Fibroblast of mammary gland (primary cell): ENCODE data around the gene ADGRB3.

Experiments used
- DNase-seq: peaks from one replicate; pipeline ENCODE4 v3.0.0-alpha.2; 2010; ENCODE audit warnings: low read depth
- H3K4me3 ChIP-seq: 2 replicates; pipeline ENCODE4 v1.5.1; 2011; ENCODE audit warnings: low read depth, mild to moderate bottlenecking, low read length, moderate library complexity; ENCODE audit not compliant: control insufficient read depth
- TF ChIP-seq, protein P1 (sequence below): conservative IDR thresholded peaks from 2 replicates; pipeline ENCODE4 v1.5.1; 2011; ENCODE audit warnings: low read depth, low read length, inconsistent platforms; ENCODE audit not compliant: control insufficient read depth, insufficient read depth

The ADGRB3 gene

GRCh38 chr6:68704485-68704884 is 69.4 kb downstream of the ADGRB3 start:
- TF ChIP-seq, protein P1, sequence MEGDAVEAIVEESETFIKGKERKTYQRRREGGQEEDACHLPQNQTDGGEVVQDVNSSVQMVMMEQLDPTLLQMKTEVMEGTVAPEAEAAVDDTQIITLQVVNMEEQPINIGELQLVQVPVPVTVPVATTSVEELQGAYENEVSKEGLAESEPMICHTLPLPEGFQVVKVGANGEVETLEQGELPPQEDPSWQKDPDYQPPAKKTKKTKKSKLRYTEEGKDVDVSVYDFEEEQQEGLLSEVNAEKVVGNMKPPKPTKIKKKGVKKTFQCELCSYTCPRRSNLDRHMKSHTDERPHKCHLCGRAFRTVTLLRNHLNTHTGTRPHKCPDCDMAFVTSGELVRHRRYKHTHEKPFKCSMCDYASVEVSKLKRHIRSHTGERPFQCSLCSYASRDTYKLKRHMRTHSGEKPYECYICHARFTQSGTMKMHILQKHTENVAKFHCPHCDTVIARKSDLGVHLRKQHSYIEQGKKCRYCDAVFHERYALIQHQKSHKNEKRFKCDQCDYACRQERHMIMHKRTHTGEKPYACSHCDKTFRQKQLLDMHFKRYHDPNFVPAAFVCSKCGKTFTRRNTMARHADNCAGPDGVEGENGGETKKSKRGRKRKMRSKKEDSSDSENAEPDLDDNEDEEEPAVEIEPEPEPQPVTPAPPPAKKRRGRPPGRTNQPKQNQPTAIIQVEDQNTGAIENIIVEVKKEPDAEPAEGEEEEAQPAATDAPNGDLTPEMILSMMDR, result no peak
- H3K4me3 ChIP-seq, result no peak overlapping the region
- DNase-seq, result no peak

DNA sequence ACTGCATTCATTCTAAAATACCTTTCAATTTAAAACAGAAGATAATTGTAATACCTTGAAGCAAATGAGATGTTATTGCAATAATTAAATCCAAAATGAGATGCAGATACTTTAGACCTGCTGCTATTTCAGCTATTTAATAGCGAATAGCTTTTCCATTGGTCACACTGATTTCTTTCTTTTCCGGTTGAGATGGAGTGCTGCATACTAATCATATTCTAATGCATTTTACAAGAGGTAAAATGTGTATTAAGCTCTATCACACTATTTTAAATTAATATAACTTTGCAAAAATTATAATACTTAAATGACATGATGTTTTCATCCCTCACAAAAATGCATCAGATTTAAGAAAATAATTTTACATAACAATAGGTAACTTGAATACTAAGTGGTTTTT is 74.0 kb downstream of the ADGRB3 start:
- no peak overlapping the region for H3K4me3 ChIP-seq
- TF ChIP-seq, protein P1, result no peak
- DNase-seq, result no peak

GRCh38 chr6:68709882-68710281 is 74.8 kb downstream of the ADGRB3 start:
- no peak for DNase-seq
- H3K4me3 ChIP-seq, result no peak overlapping the region
- TF ChIP-seq, protein P1, result no peak

DNA sequence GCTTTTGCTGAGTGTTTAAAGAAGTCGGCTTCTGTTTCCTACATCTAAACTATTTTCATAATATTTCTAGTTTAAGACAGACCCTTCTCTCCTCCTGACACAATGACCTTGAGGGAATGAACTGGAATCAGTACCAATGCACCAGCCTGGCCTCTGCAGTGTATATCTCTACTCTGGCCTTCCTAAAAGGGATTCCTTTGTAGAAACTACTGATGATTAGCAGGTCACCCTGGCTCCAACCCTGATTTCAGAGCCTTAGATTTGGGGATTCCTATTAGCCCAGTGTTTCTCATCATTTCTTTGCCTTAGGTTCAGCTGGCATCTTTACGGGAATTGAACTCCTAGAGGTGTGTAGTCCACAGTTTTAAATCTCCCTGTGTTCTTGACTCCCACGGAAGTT is 75.4 kb downstream of the ADGRB3 start:
- H3K4me3 ChIP-seq, result no peak overlapping the region
- TF ChIP-seq, protein P1, result no peak
- DNase-seq, result no peak

DNA sequence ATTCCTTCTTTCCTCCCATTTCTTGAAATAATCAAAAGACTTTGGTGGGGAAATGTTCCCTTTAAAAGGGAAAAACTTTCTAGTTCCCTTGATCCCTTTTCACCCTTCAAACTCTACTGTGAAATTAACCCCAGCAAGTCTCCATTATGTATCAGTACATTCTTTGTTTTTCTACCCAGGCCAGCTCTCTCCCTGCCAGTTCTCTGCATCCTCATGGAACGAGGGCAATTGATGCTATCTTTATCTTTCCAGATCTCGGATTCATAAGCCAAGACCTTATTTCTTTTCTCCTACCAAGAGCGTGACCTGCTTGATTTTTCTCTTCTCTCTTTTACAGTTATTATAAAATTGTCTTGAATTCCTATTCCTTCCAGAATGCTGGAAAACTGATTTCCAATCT is 75.8 kb downstream of the ADGRB3 start:
- DNase-seq, result no peak

DNA sequence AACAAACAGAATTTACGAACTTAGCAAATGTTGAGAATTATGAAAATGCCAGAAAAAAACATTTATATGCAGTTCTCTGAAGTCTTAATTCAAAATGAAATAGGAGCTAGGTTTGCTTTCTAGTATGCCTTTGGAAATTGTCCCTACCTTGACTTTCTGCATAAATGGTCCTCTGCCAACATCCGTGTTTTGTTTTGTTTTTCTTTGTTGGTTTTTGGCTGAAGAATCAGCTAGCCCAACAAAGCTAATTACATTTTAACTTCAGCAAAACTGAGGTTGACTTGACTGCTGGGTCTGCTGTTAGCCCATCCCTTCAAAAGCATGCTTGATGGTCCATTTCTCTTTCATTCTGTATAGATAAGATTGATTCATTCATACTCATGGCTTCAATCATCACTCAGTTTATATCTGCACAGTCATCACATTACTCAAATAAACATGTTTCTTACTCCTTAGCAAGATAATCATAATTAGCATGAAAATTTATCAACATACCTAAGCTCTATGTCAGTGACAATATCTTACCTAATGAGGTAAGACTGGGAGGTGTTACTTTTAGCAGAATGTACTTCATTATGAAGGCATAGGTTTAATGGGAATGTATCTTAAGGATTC is 76.4 kb downstream of the ADGRB3 start:
- H3K4me3 ChIP-seq, result no peak overlapping the region
- no peak for DNase-seq
- TF ChIP-seq, protein P1, result no peak

More for the DNA sequence above, 75.8 kb downstream of the ADGRB3 start:
- TF ChIP-seq, protein P1, result no peak
- no peak overlapping the region for H3K4me3 ChIP-seq

- H3K4me3 ChIP-seq, result no peak overlapping the region
- TF ChIP-seq, protein P1, result no peak
- DNase-seq, result no peak
Measured at GRCh38 chr6:68716620-68717019, 81.5 kb downstream of the ADGRB3 start.
